Measurements from ENCODE around the gene BPIFB4.
"Not testable (repeated sequence)": the region's sequence is repeated elsewhere in the genome, so short reads cannot be mapped to it uniquely, and the experiment has no call there.

The BPIFB4 gene

DNA sequence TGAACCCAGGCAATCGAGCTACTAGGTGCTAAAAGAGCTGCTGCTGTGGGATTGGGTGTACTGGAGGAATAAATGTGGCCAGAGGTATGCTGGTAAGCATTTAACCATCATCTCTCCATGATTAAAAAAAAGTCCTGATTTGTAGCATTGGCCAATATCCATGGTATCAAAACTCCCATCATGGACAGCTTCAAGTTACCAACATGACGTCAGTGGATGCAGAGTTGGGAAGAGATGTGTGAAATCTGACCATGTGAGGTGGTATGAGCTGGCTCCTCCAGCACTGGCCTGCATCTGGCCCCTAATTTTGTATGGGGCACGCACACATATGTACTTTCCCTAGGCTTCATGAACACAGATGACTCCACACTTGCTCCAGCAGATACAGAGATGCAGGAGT is 11.7 kb downstream of the BPIFB4 start:
- DNase-seq = no peak

DNA sequence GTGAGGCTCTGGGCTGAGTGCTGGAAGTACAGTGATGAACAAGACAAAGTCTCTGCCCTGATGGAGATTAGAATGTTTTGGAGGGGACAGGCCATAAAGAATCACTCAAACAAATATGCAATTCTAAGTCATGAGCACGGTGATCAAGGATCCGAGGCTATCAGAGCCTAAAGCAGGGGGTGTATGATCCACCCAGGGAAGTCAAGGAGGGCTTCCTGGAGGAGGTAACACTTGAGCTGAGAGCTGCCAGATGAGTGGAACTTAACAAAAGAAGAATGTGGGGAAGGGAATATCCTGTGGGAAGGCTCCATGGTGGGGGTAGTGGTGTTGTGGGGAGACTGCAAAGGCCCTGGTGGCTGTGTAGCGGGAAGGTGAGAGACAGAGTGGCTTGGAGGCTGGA is 12.2 kb downstream of the BPIFB4 start:
- no peak for DNase-seq

DNA sequence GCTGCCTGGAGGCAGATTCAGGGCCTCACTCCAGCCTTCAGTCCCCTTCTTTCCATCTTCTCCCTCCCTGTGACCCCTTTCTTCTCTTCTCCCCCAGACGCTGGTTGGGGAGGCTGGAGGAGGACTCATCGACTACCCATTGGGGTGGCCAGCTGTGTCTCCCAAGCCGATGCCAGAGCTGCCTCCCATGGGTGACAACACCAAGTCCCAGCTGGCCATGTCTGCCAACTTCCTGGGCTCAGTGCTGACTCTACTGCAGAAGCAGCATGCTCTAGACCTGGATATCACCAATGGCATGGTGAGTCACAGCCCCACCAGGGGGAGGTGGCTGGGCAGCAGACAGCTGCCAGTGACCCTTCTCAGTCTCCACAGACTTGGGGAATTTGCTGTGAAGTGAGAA is 12.9 kb downstream of the BPIFB4 start:
- DNase-seq = no peak

DNA sequence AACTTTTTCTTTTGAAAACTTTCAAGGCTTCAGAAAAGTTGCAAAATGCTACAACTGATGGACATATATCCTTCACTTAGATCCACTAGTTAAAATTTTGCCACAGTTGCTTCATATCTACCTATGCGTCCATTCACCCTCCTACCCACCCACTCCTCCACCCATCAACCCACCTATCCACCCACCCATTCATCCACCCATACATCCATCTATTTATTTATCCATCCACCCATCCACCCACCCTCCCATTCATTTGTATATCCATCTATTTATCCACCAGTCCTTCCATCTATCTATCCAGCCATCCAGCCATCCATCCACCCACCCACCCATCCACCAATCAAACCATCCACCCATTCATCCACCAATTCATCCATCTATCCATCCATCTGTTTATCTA is 13.6 kb downstream of the BPIFB4 start:
- no peak for DNase-seq

DNA sequence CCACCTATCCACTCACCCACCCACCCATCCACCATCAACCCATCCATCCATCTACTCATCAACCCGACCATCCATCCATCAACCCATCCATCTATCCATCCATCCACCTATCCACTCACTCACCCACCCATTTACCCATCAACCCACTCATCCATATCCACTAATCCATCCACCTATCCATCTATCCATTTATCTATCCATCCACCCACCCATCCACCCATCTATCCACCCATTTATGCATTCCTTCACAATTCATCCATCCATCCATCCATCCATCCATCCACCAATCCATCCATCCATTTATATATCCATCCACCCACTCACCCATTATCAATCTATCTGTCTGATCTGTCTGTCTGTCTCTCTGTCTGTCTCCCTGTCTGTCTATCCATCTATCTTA is 14.1 kb downstream of the BPIFB4 start:
- no peak for DNase-seq

DNA sequence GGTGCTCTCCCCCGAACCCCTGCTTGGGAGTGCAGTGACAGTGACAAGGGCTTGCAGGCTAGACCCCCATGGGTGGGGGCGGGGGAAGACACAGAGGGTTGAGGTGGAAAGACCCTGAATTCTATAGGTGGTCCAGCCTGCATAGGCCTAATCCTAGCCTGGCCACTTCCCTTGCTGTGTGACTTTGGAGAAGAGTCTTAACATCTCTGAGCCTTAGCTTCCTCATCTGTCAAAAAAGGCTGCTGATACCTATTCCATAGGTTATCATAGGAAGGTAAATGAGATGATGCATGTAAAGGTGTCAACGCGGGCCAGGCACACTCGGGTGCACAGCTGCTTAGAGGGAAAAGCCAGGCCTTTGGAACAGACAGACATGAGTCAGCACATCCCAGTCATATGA is 15.8 kb downstream of the BPIFB4 start:
- no peak for DNase-seq

DNA sequence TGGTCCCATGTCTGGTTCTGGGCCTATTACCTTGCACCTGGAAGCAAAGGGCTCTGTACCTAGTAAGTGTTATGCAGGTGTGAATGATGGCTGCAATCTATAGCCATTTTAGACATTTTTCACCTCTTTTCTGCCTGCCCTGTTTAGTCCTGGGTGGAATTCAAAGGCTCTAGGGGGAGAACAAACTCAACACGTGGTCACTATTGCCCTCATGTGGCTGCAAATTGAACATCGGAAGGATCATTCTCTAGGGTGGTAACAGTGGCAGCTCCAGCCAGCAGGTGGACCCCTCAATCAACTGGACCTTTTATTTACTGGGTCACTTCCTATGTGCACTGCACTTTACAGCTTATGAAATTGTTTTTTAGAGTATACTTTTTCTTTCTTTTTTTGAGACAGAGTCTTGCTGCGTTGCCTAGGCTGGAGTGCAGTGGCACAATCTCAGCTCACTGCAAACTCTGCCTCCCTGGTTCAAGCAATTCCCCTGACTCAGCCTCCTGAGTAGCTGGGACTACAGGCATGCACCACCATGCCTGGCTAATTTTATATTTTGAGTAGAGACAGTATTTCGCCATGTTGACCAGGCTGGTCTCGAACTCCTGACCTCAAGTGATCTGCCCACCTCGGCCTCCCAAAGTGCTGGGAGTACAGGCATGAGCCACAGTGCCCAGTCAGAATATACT is 16.6 kb downstream of the BPIFB4 start:
- peak; percentile 53 for DNase-seq

DNA sequence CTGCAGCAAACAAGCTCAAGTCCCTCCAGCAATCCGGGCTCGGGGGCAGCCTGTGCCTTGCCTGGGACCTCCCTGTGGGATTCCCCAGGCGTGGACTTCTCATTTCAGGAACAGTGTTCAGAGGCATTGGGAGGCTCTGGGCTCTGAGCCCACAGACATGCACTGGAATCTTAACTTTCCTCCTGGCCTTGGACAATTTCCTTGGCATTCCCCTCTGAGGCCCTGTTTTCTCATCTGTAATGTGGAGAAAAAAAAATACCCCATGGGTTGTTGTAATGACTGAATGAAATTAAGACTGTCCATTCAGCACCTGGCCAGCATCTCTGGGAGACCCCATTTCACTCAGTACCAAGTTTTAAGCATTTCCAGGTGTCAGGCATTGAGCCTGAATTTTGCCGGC is 17.6 kb downstream of the BPIFB4 start:
- no peak for DNase-seq

DNA sequence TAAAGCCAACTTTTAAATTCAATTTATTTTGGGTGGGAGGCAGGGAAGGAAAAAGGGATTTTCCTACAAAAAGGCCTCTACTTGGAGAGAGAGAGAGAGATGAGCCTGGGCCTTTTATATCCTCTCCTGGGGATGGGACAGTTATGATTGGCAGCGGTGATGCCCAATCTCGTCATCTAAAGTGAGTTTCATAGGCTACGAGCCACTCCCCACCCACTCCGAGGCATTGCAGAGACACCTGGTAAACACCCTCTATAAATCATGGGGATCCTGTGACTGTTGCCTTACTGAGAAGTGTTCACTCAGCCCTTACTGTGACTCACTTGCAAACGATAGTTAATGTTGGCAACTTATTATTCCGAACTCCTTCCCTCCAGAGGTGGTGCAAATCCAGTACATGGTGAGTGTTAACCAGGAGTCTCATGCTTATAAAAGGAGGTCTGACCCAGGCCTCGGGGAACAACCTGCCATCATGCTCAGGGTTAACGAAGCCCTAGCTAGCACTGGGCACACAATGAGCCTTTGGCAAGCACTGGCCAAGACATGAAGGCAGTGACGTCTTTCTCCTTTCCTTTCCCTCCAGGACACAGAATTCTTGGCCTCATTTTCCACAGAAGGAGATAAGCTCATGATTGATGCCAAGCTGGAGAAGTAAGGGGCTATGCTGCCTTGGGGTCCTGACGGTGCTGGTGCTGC is 20.5 kb downstream of the BPIFB4 start:
- DNase-seq = no peak

DNA sequence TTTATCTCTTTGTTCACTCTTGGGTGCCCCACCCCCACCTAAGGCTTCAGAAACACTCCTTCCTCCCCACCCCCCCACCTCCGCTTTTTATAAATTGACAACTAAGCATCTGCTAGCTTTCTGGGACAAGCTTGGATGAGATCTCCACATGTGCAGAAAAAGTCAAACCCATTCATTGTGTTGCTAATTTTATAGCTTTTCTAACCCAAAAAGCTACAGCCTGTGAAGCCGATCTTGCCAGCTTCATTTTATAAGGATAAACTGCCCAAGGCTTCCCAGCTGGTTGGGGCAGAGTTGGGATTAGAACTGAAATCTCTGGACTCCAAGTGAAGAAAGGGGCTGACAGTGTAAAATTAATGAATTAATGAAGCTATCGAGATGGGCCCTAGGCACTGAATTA is 24.1 kb downstream of the BPIFB4 start:
- no peak for DNase-seq

DNA sequence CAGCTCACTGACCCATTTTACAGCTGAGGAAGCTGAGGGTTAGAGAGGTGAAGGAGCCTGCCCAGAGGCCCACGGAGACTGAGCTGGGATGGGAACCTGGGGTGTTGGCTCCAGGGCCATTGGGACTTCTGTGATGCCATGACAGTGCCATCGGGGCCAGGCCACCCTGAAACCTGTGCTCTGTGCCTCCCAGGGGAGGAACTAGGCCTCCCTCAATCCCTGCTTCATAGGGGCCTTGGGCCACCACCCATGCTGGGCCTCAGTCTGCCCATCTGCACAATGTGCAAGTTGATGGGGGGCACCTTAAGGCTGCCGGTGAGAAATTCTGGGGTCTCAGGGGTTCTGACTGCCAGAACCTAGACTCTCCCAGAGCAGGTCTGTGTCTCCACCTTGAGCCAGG is 24.9 kb downstream of the BPIFB4 start:
- no peak for DNase-seq

DNA sequence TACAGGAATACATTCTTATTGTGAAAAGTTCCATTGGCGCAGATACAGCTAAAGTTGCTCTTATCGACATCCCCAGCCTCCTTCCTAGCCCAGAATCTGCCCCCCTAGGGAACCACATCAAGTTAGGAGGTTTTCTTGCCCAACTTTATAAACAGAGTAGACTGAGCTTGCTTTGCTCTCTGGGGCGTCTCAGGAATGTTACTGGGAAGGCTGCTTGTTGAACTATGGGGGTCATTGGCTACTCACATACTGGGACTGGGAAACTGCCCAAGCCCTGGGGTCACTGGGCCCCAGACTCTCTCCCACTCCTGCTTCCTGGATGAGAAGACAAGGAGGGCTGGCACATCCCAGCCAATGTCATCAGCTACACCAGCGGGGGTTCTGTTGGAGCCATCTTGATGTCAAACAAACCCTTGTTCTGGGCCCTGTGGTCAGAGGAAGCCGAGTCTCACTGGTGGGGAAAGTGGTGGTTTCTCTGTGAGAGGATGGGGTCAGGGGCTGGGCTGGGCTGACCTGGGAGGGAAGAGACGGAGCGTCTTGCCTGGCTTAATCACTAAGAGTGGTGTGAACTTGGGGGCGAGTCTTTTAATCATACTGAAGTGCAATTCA is 26.0 kb downstream of the BPIFB4 start:
- no peak for DNase-seq

DNA sequence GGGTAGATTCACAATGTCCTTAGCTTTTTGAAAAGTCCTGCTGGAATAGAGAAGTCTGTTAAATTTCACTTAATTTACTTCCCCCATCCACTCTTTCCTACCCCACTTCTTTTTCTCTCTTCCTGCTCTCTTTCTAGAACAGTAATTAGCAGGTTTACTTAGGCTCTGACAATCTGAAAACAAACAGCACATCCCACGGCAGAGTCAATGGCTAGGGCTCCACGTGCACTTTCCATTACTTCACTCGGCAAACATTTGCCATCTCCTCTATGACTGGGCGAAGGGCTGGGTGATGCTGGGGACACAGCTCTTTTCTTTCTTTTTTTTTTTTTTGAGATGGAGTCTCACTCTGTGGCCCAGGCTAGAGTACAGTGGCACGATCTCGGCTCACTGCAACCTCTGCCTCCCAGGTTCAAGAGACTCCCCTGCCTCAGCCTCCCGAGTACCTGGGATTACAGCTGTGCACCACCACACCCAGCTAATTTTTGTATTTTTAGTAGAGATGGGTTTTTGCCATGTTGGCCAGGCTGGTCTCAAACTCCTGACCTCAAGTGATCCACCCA is 26.7 kb downstream of the BPIFB4 start:
- not testable (repeated sequence) for DNase-seq

DNA sequence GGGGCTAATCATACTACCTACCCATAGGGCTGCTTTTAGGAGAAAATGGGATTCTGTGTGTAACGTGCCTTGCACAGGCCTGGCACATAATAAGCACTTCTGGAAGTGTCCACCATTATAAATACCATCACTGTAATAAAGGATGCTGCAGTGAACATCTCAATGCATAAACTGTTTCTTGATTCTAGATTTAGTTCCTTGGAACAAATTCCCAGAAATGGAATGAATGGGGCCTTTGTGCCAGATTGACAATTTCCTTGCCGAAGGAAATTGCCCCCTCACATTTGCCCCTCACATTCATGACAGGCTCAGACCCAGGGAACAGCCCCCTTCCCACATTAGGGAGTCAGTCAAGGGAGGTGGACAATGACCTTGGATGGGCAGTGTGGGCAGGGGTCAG is 29.2 kb downstream of the BPIFB4 start:
- DNase-seq = no peak

DNA sequence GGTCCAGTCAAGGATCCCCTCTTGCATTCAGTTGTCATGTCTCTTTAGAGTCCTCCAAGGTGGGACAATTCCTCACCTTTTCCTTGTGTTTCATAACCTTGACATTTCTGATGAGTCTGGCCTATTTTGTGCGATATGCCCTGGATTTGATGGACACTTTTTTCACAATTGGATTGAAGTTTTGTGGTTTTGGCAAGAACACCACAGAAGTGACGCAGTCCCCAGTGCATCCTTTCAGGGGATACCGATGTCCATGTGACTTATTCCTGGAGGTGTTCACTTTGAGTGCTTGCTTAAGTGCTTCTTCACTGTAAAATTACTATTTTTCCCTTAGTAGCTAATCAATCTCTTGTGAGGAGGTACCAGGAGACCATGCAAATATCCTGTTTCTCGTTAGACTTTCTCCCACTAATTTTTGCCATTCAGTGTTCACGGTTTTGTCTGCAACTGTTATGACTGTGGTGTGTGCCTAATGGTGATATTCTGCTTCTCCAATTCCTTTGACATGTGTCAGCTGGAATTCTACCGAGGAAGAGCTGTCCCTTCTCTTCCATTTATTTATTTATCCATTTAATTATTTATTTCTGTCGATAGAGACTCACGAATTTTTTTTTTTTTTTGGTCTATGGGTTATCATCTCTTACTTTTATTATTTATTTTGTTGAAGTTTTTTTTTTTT is 30.8 kb downstream of the BPIFB4 start:
- DNase-seq = no peak

DNA sequence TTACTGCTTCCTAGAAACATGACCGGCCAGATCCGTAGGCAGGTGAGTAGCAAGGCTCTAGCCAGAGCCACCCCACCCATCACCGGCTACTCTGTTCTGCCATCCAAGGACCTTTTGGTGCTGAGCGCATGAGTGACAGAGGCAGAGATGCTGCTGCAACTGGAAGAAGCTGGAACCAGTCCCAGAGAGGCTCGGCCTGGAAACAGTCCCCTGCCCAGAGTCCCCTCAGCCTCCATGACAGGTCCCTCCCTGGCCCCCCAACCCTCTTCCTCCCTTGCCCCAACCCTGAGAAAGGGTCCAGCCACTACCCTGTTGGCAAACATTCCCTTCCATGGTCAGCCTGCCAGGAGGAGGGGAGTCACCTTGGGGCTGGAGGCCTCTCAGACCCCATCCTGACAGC is 31.9 kb downstream of the BPIFB4 start:
- DNase-seq = no peak

DNA sequence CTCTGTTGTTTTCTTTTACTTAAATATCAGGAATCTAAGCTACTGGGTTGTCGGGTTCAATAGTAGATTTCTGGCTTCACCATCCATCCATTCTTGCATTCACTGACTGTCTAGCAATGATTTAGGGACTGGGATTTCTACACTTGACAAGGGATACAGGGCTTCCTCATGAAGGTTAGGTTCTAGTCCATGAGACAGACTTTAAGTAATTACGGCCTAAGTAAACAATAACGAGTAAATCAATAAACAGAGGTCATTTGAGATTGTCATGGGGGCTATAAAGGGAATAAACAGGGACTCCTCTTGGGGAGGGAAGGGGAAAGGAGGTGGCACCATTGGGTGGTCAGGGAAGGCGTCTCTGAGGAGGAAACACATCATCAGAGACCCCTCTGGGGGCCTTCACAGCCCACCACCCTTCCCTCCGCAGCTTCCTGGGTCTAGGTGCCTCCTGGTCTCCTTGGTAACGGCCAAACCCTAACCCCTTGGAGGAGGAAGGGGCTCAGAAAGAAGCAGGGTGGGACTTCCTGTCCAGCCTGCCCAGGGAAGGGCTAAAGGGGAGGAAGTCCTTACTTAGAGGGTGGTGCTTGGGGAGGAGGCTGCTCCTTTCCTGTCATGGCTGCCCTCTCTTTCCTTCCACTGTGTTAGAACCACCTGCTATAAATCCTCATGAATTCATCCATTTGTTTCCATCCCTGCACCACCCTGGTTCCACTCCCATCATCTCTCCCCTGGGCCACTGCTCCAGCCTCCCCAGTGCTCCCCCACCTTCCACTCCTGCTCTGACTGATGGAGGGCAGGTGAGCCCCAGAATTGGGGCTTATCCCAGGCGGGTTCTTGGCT is 33.3 kb downstream of the BPIFB4 start:
- no peak for DNase-seq

DNA sequence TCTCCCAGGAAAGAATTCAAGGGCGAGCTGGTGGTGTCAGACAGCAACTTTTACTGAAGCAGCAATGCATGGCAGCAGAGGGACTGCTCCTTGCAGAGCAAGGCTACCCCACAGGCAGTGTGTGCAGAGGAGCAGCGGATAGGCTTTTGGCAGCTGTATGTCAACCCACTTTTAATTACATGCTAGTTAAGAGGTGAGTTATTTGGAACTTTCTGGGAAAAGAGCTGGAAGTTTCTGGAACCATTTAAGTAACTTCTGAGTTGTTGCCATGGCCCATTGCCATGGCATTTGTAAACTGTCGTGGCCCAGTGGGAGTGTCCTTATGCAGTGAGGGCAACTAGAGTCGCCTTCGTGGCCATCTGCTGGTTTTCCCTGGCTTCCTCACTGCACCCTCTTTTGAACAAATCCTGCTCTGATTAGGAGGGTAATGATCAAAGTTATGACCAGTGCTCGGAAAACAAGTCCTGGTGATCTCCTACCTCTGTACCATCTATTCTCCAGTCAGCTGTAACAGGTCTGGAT is 34.0 kb downstream of the BPIFB4 start:
- DNase-seq = no peak

DNA sequence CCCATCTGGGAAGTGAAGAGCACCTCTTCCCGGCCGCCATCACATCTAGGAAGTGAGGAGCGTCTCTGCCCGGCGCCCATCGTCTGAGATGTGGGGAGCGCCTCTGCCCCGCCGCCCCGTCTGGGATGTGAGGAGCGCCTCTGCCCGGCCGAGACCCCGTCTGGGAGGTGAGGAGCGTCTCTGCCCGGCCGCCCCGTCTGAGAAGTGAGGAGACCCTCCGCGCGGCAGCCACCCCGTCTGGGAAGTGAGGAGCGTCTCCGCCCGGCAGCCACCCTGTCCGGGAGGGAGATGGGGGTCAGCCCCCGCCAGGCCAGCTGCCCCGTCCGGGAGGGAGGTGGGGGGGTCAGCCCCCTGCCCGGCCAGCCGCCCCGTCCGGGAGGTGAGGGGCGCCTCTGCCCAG is 36.1 kb downstream of the BPIFB4 start:
- DNase-seq = not testable (repeated sequence)

DNA sequence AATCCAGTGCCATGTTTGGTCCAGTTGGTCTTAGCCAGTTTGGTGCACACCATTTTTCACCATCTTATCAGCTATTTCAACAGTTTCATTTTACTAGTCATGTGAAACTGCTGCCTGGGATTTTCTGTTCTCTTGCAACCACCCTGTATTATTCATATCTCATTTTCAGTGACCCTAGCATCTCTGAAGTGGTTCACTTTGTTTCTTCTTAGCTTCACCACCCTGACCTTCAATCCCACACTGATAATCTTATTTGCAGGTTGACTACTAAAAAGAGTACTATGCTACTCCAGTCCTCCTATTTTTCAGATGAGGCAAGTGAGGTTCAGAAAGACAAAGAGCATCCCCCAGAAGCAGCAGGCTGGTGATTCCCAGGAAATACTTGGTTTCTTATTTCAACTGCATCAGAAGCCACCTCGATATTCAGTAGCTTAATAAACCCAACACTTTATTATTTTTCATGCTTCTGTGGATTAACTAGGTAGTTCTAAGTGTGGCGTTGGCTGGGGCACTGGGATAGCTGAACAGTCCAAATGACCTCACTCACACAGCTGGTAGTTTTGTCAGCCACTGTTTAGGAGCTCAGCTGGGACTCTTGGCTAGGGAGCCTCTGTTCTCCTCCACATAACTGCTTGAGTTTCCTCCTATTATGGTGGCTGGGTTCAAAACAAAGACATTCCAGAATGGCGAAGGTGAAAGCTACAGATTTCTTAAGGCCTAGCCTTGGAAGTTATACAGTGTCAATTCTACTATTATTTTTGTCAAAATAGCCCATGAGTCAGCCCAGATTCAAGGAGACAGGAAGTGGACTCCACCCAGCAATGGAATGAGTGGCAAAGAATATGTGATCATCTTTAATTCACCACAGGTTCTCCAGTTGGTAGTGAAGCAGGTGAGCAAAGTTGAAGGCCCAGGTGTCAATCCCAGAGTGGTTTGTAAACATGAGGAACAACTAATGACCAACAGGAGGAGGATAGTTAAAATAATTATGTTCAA is 40.6 kb downstream of the BPIFB4 start:
- peak; percentile 25 for DNase-seq

DNA sequence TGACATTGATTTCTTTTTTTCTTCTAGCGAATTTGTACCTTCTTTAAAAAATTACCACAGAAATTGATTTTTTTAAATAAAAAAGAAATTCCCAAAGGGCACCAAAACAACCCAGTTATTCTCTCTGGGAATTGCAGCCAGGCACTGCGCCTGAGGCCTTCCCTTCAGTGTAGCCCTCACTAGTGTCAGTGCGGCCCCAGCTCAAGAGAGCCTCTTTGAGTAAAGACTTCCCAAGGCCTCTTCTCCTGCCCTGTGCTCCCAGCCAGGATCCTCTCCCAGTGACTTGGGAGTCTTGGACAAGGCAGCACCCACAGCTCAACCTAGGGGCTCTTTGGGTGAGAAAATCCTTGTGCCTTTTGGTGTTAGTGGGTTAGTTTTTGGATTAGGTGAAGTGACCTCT is 41.5 kb downstream of the BPIFB4 start:
- DNase-seq = no peak

Measured in suppressor macrophage treated with lipopolysaccharide for 4 hours (primary cell).